SK-N-SH (cell line): ENCODE measurements around the gene C12orf60. TPM values are rescaled to one million over a fixed set of nuclear protein-coding genes. Genes with fewer than 3 reads are reported as not detected.
A peak's percentile ranks its signal among the peaks of the same experiment; 100 is the strongest.

Experiments
- CTCF ChIA-PET: fragments of 300-600, 350-600 bp; formaldehyde crosslinking; extraction: SDS; loops from one replicate; lab custom pipeline; 2021; lab: Yijun Ruan, JAX
- POLR2A ChIA-PET: fragments of 350-600 bp; sonication (Branson Sonifier 250); formaldehyde crosslinking; extraction: SDS; loops from one replicate; lab custom pipeline; 2020; ENCODE audit warnings: antibody characterized with exemption, inconsistent platforms; lab: Yijun Ruan, JAX
- DNase-seq: peaks from one replicate; pipeline ENCODE4 v3.0.0; 2012
- H2AFZ ChIP-seq: fragments of 200-600 bp; sonication (generic); 2 replicates; pipeline ENCODE4 v1.8.1; 2016; ENCODE audit warnings: antibody characterized with exemption, mild to moderate bottlenecking, low read depth
- H3F3A ChIP-seq: fragments of 200-600 bp; sonication (generic); replicated peaks from 2 replicates; pipeline ENCODE3; 2016; ENCODE audit warnings: antibody characterized with exemption, mild to moderate bottlenecking; ENCODE audit not compliant: insufficient read depth
- H3K27ac ChIP-seq, 2 experiments: fragments of 200-500 bp in 1 of 2; fragments of 200-600 bp in 1 of 2; sonication (Bioruptor generic) in 1 of 2; sonication (generic), shearing (Covaris generic) in 1 of 2; 2 replicates each; pipeline versions ENCODE4 v1.5.1 to v1.6.1; 2014 to 2016; ENCODE audit warnings: low read depth in 2 of 2, inconsistent platforms in 1 of 2, low read length in 1 of 2, mild to moderate bottlenecking in 1 of 2, mixed read lengths in 1 of 2
- H3K27me3 ChIP-seq: fragments of 200-600 bp; sonication (generic), shearing (Covaris generic); 2 replicates; pipeline ENCODE4 v1.6.1; 2016; ENCODE audit warnings: mixed run types; ENCODE audit not compliant: insufficient read depth
- H3K36me3 ChIP-seq, 2 experiments: fragments of 200-500 bp in 1 of 2; fragments of 200-600 bp in 1 of 2; sonication (Bioruptor generic) in 1 of 2; sonication (generic) in 1 of 2; replicated peaks in 1 of 2; 2 replicates each; pipeline versions ENCODE3 to v1.5.1; 2014 to 2016; ENCODE audit warnings: low read length in 1 of 2, mild to moderate bottlenecking in 1 of 2; ENCODE audit not compliant: insufficient read depth in 2 of 2, control insufficient read depth in 1 of 2
- H3K4me1 ChIP-seq, 2 experiments: fragments of 200-500 bp in 1 of 2; fragments of 200-600 bp in 1 of 2; sonication (Bioruptor generic) in 1 of 2; sonication (generic), shearing (Covaris generic) in 1 of 2; 2 replicates each; pipeline versions ENCODE4 v1.5.1 to v1.6.1; 2014 to 2016; ENCODE audit warnings: low read depth in 1 of 2, low read length in 1 of 2, mixed run types in 1 of 2; ENCODE audit not compliant: insufficient read depth in 2 of 2, control insufficient read depth in 1 of 2
- H3K4me2 ChIP-seq: fragments of 200-600 bp; sonication (generic), shearing (Covaris generic); 2 replicates; pipeline ENCODE4 v1.6.1; 2017; ENCODE audit warnings: mixed run types
- H3K4me3 ChIP-seq, 2 experiments: fragments of 200-500 bp in 1 of 2; fragments of 200-600 bp in 1 of 2; sonication (Bioruptor generic) in 1 of 2; sonication (generic), shearing (Covaris generic) in 1 of 2; 2 replicates each; pipeline versions ENCODE4 v1.5.1 to v1.8.1; 2014 to 2016; ENCODE audit warnings: low read depth in 2 of 2, inconsistent platforms in 1 of 2, low read length in 1 of 2, mild to moderate bottlenecking in 1 of 2, mixed read lengths in 1 of 2, moderate library complexity in 1 of 2
- H3K79me2 ChIP-seq: fragments of 200-600 bp; sonication (generic); 2 replicates; pipeline ENCODE4 v1.8.1; 2017; ENCODE audit warnings: mild to moderate bottlenecking; ENCODE audit not compliant: insufficient read depth
- H3K9ac ChIP-seq: fragments of 200-600 bp; sonication (generic); 2 replicates; pipeline ENCODE4 v1.6.1; 2017; ENCODE audit warnings: mixed run types
- H3K9me2 ChIP-seq: fragments of 200-600 bp; sonication (generic); 2 replicates; pipeline ENCODE4 v1.6.1; 2017; ENCODE audit warnings: mixed run types
- H3K9me3 ChIP-seq: fragments of 200-600 bp; sonication (generic); 2 replicates; pipeline ENCODE4 v1.6.1; 2017; ENCODE audit warnings: mixed run types, mild to moderate bottlenecking, moderate library complexity
- H4K20me1 ChIP-seq: fragments of 200-600 bp; sonication (generic); 2 replicates; pipeline ENCODE4 v1.6.1; 2017; ENCODE audit warnings: mild to moderate bottlenecking, mixed run types; ENCODE audit not compliant: insufficient read depth
- CHD2 ChIP-seq: fragments of 150-350 bp; IDR thresholded peaks from 2 replicates; pipeline ENCODE4 v1.6.1; 2018; ENCODE audit warnings: low read length; ENCODE audit not compliant: partially characterized antibody
- EP300 ChIP-seq, 2 experiments: IDR thresholded peaks; 2 replicates each; pipeline versions ENCODE4 v1.4.0 to v1.6.1; 2012; ENCODE audit warnings: borderline replicate concordance in 1 of 2, low read depth in 1 of 2, low read length in 1 of 2
- FOSL2 ChIP-seq: IDR thresholded peaks from 2 replicates; pipeline ENCODE4 v1.4.0; 2012; ENCODE audit warnings: low read depth, mild to moderate bottlenecking, moderate library complexity, borderline replicate concordance
- GABPA ChIP-seq: IDR thresholded peaks from 2 replicates; pipeline ENCODE4 v1.4.0; 2012; ENCODE audit warnings: low read depth, mild to moderate bottlenecking
- NRF1 ChIP-seq: IDR thresholded peaks from 2 replicates; pipeline ENCODE4 v1.6.1; 2012; ENCODE audit warnings: low read depth, mild to moderate bottlenecking, low read length
- REST ChIP-seq: IDR thresholded peaks from 2 replicates; pipeline ENCODE4 v1.6.1; 2012; ENCODE audit warnings: mild to moderate bottlenecking, low read depth, low read length, moderate library complexity
- RFX5 ChIP-seq: IDR thresholded peaks from 2 replicates; pipeline ENCODE4 v1.6.1; 2012; ENCODE audit warnings: mild to moderate bottlenecking, improper control_type of control experiment, low read length
- RXRA ChIP-seq: IDR thresholded peaks from 2 replicates; pipeline ENCODE4 v1.4.0; 2012; ENCODE audit warnings: low read depth, mild to moderate bottlenecking, borderline replicate concordance
- WGBS: methylation state at CpG from one replicate; pipeline ENCODE4 v1.1.6; 2017; ENCODE audit warnings: low lambda C conversion rate; 5-methylcytosine and 5-hydroxymethylcytosine counted together
- polyA plus RNA-seq, 3 experiments: library from polyadenylated mRNA; depleted of rRNA; stranded (reverse); fragments of >200 nt; gene quantifications; 2 replicates each; pipeline ENCODE4 v1.2.3, GENCODE V29; 2012
- TF ChIP-seq, protein P1 (sequence below): IDR thresholded peaks from 2 replicates; pipeline ENCODE4 v1.4.0; 2012; ENCODE audit warnings: low read depth, borderline replicate concordance
- TF ChIP-seq, protein P2 (sequence below): IDR thresholded peaks from 2 replicates; pipeline ENCODE4 v1.4.0; 2012; ENCODE audit warnings: low read depth, borderline replicate concordance
- TF ChIP-seq, protein P3 (sequence below): fragments of 200-600 bp; sonication (generic); IDR thresholded peaks from 2 replicates; pipeline ENCODE4 v1.6.1; 2017; ENCODE audit warnings: antibody characterized with exemption, mild to moderate bottlenecking, moderate library complexity
- TF ChIP-seq, protein P4 (sequence below): fragments of 150-350 bp; IDR thresholded peaks from 2 replicates; pipeline ENCODE4 v1.6.1; 2016; ENCODE audit warnings: mild to moderate bottlenecking, low read depth, low read length

The C12orf60 gene
- polyA plus RNA-seq, 1 of the 3 experiments (the other 2 are of a cell fraction): 0.87 TPM

GRCh38 chr12:14852880-14853279 lies 49.4 kb downstream of the C12orf60 start (continued):
- TF ChIP-seq, protein P1, sequence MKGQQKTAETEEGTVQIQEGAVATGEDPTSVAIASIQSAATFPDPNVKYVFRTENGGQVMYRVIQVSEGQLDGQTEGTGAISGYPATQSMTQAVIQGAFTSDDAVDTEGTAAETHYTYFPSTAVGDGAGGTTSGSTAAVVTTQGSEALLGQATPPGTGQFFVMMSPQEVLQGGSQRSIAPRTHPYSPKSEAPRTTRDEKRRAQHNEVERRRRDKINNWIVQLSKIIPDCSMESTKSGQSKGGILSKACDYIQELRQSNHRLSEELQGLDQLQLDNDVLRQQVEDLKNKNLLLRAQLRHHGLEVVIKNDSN: no peak
- no peak for TF ChIP-seq NRF1
- TF ChIP-seq, protein P2, sequence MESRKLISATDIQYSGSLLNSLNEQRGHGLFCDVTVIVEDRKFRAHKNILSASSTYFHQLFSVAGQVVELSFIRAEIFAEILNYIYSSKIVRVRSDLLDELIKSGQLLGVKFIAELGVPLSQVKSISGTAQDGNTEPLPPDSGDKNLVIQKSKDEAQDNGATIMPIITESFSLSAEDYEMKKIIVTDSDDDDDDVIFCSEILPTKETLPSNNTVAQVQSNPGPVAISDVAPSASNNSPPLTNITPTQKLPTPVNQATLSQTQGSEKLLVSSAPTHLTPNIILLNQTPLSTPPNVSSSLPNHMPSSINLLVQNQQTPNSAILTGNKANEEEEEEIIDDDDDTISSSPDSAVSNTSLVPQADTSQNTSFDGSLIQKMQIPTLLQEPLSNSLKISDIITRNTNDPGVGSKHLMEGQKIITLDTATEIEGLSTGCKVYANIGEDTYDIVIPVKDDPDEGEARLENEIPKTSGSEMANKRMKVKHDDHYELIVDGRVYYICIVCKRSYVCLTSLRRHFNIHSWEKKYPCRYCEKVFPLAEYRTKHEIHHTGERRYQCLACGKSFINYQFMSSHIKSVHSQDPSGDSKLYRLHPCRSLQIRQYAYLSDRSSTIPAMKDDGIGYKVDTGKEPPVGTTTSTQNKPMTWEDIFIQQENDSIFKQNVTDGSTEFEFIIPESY: no peak
- TF ChIP-seq, all 33 proteins: peak for 0

GRCh38 chr12:14853961-14854360 lies 50.5 kb downstream of the C12orf60 start:
- CTCF ChIA-PET: interaction anchor here (1.5 kb wide), 1 partner anchor 8 kb away, joined by 8 read pairs; no protein-coding TSS in a partner anchor
- Histone ChIP-seq H3F3A (peaks cover 3% of the 10 kb centered on the region), H3K9me3 (no peaks in the 10 kb centered on the region; the same call in 1 of the 2 replicates), H3K79me2 (no peaks in the 10 kb centered on the region), H2AFZ (no peak overlapping the region), H3K4me1 (peaks cover 2 to 4% of the 10 kb centered on the region in 2 experiments; a peak in 1 of 4 replicates), H3K27me3 (no peaks in the 10 kb centered on the region), H4K20me1 (no peaks in the 10 kb centered on the region), H3K27ac (no peak overlapping the region), H3K4me3 (no peak overlapping the region), H3K9me2 (no peaks in the 10 kb centered on the region), H3K9ac (no peak overlapping the region), H3K36me3 (peaks cover 0 to 5% of the 10 kb centered on the region in 2 experiments), H3K4me2 (no peak overlapping the region)
- POLR2A ChIA-PET: no interaction called here
- TF ChIP-seq CHD2 (no peak), REST (no peak)
- WGBS: 78% methylated on average over 3 of the region's 3 CpGs
- no peak for DNase-seq

DNA sequence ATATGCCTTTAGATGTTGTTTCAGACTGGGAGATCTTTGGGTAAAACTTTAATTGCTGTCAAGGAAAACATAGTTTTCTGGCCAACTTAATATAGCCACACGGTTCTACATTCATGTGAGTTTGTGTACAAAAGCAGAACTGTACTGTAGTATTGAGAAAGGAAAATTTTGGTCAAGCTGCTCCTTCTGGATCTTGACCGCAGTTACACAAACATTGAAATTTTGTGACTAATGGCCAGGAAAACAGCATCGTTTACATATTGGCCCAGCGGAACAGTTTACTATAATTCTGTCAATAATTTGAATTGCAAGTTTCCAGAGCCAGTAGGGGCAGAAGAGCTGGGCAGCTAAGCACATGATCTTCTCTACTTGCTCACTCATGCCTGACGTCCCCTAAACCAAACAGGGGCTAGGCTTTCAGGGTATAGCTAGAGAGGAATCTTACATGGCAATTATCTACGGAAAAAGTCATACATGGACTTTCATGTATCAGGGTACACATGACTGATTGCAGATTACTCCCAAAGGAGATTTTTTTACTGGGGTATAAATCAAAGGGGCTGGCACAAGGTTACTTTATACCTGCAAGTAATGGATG lies 51.2 kb downstream of the C12orf60 start:
- H3K36me3 ChIP-seq: peaks cover 0 to 5% of the 10 kb centered on the region in 2 experiments
- H3K27me3 ChIP-seq: no peaks in the 10 kb centered on the region
- no peak overlapping the region for H3K27ac ChIP-seq
- ChIA-PET CTCF (interaction anchor here (1.5 kb wide), 1 partner anchor 9 kb away, joined by 8 read pairs; no protein-coding TSS in a partner anchor), POLR2A (no interaction called here)
- no peaks in the 10 kb centered on the region for H3F3A ChIP-seq
- H3K9me3 ChIP-seq: no peaks in the 10 kb centered on the region; the same call in 1 of the 2 replicates
- no peak overlapping the region for H3K9ac ChIP-seq
- H3K79me2 ChIP-seq: no peaks in the 10 kb centered on the region
- no peak for DNase-seq
- H3K4me2 ChIP-seq: no peak overlapping the region
- H4K20me1 ChIP-seq: no peaks in the 10 kb centered on the region
- H3K9me2 ChIP-seq: no peaks in the 10 kb centered on the region
- 58% methylated on average over 6 of the region's 6 CpGs for WGBS
- no peak overlapping the region for H3K4me3 ChIP-seq
- 0 out of 2 replicates have a peak overlapping the region, but pooled peaks have one; percentile 45 for H2AFZ ChIP-seq
- peaks cover 0 to 2% of the 10 kb centered on the region in 2 experiments; a peak in 1 of 4 replicates for H3K4me1 ChIP-seq
- TF ChIP-seq GABPA (no peak), FOSL2 (no peak), RXRA (no peak), EP300 (IDR thresholded peaks at IDR 0.05; ENCODE audit: borderline replicate concordance in 1 of 2, low read depth in 1 of 2, low read length in 1 of 2) (no peak), RFX5 (no peak)
- TF ChIP-seq, protein P3, sequence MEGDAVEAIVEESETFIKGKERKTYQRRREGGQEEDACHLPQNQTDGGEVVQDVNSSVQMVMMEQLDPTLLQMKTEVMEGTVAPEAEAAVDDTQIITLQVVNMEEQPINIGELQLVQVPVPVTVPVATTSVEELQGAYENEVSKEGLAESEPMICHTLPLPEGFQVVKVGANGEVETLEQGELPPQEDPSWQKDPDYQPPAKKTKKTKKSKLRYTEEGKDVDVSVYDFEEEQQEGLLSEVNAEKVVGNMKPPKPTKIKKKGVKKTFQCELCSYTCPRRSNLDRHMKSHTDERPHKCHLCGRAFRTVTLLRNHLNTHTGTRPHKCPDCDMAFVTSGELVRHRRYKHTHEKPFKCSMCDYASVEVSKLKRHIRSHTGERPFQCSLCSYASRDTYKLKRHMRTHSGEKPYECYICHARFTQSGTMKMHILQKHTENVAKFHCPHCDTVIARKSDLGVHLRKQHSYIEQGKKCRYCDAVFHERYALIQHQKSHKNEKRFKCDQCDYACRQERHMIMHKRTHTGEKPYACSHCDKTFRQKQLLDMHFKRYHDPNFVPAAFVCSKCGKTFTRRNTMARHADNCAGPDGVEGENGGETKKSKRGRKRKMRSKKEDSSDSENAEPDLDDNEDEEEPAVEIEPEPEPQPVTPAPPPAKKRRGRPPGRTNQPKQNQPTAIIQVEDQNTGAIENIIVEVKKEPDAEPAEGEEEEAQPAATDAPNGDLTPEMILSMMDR: no peak
- TF ChIP-seq, protein P4, sequence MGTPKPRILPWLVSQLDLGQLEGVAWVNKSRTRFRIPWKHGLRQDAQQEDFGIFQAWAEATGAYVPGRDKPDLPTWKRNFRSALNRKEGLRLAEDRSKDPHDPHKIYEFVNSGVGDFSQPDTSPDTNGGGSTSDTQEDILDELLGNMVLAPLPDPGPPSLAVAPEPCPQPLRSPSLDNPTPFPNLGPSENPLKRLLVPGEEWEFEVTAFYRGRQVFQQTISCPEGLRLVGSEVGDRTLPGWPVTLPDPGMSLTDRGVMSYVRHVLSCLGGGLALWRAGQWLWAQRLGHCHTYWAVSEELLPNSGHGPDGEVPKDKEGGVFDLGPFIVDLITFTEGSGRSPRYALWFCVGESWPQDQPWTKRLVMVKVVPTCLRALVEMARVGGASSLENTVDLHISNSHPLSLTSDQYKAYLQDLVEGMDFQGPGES: no peak
